OCI-M2 (cell line): Measurements from ENCODE around the gene FOXP2.
"Not testable (repeated sequence)": the region's sequence is repeated elsewhere in the genome, so short reads cannot be mapped to it uniquely, and the experiment has no call there.

Source experiments
- DNase-seq: peaks from one replicate; lab custom pipeline; 2025; ENCODE audit not compliant: unreplicated experiment; lab: John Stamatoyannopoulos, UW

FOXP2 gene

GRCh38 chr7:114574384-114574783 is 159.8 kb downstream of the FOXP2 start:
- DNase-seq: no peak

- DNase-seq: no peak
Observed at GRCh38 chr7:114575098-114575497, 160.5 kb downstream of the FOXP2 start.

- not testable (repeated sequence) for DNase-seq
Observed at GRCh38 chr7:114580963-114581362, 166.3 kb downstream of the FOXP2 start.

- no peak for DNase-seq
Observed at GRCh38 chr7:114588506-114588905, 173.9 kb downstream of the FOXP2 start.

GRCh38 chr7:114589436-114589835 is 174.8 kb downstream of the FOXP2 start:
- DNase-seq: no peak

GRCh38 chr7:114590298-114590697 is 175.7 kb downstream of the FOXP2 start:
- no peak for DNase-seq

- no peak for DNase-seq
Observed at GRCh38 chr7:114598946-114599345, 184.3 kb downstream of the FOXP2 start.

GRCh38 chr7:114606100-114606499 is 191.5 kb downstream of the FOXP2 start:
- DNase-seq: no peak

GRCh38 chr7:114608822-114609221 is 194.2 kb downstream of the FOXP2 start:
- not testable (repeated sequence) for DNase-seq

- DNase-seq: no peak
Observed at GRCh38 chr7:114620208-114620607, 205.6 kb downstream of the FOXP2 start.

GRCh38 chr7:114622221-114622620 is 207.6 kb downstream of the FOXP2 start:
- DNase-seq: no peak

GRCh38 chr7:114623146-114623545 is 208.5 kb downstream of the FOXP2 start:
- no peak for DNase-seq

- DNase-seq: no peak
Observed at GRCh38 chr7:114627231-114627630, 212.6 kb downstream of the FOXP2 start.

GRCh38 chr7:114628362-114628761 is 213.7 kb downstream of the FOXP2 start:
- DNase-seq: no peak

- no peak for DNase-seq
Observed at GRCh38 chr7:114629762-114630161, 215.1 kb downstream of the FOXP2 start.

GRCh38 chr7:114630201-114630990 is 215.8 kb downstream of the FOXP2 start:
- no peak for DNase-seq

- DNase-seq: no peak
Observed at GRCh38 chr7:114631249-114631822, 216.7 kb downstream of the FOXP2 start.

GRCh38 chr7:114639451-114639850 is 224.8 kb downstream of the FOXP2 start:
- no peak for DNase-seq

GRCh38 chr7:114644455-114644854 is 229.8 kb downstream of the FOXP2 start:
- no peak for DNase-seq

- DNase-seq: no peak
Observed at GRCh38 chr7:114645451-114645850, 230.8 kb downstream of the FOXP2 start.

GRCh38 chr7:114647518-114647917 is 232.9 kb downstream of the FOXP2 start:
- no peak for DNase-seq

- no peak for DNase-seq
Observed at GRCh38 chr7:114648117-114648516, 233.5 kb downstream of the FOXP2 start.

- no peak for DNase-seq
Observed at GRCh38 chr7:114648680-114649079, 234.1 kb downstream of the FOXP2 start.
